B cell (primary cell): ENCODE measurements around the gene UNC5B. TPM values are rescaled to one million over a fixed set of nuclear protein-coding genes. Genes with fewer than 3 reads are reported as not detected.

ENCODE experiments used
- ATAC-seq: fragments of 200-7000 bp; cut with Tn5 transposase; one replicate; pipeline ENCODE4 v1.10.0; 2021; ENCODE audit warnings: low read depth, mild to moderate bottlenecking, moderate number of reproducible peaks, moderate library complexity
- CTCF ChIA-PET: fragments of 350-600 bp; sonication (Branson Sonifier 250); formaldehyde crosslinking; loops from one replicate; lab custom pipeline; 2021; ENCODE audit warnings: antibody characterized with exemption, inconsistent platforms; lab: Charles Lee
- POLR2A ChIA-PET: fragments of 350-600 bp; sonication (Branson Sonifier 250); formaldehyde crosslinking; loops from one replicate; lab custom pipeline; 2021; ENCODE audit warnings: antibody characterized with exemption; lab: Charles Lee
- DNase-seq: peaks from one replicate; pipeline ENCODE4 v3.0.0; 2013
- H2AFZ ChIP-seq: 2 replicates; pipeline ENCODE4 v1.6.1; 2012; ENCODE audit warnings: mild to moderate bottlenecking, low read depth, low read length; ENCODE audit not compliant: insufficient read depth, poor library complexity, severe bottlenecking
- H3K27ac ChIP-seq, 2 donors: 1 replicate in 1 of 2; 2 replicates in 1 of 2; pipeline ENCODE4 v1.5.1; 2012 to 2013; ENCODE audit warnings: low read length in 2 of 2, mild to moderate bottlenecking in 2 of 2, moderate library complexity in 1 of 2
- H3K27me3 ChIP-seq, 4 experiments: fragments of 200-600 bp in 1 of 4; sonication (generic) in 1 of 4; replicated peaks in 1 of 4; 1 replicate in 2 of 4; 2 replicates in 2 of 4; pipeline versions ENCODE4 v1.6.1 to v1.7.0; 2013 to 2016; ENCODE audit warnings: low read length in 3 of 4, mild to moderate bottlenecking in 2 of 4, mixed read lengths in 1 of 4, moderate library complexity in 1 of 4; ENCODE audit not compliant: insufficient read depth in 4 of 4, control insufficient read depth in 3 of 4; ENCODE audit errors: control extremely low read depth in 1 of 4
- H3K36me3 ChIP-seq, 2 experiments: replicated peaks in 1 of 2; 1 replicate in 1 of 2; 2 replicates in 1 of 2; pipeline versions ENCODE4 v1.6.1 to v1.7.1; 2013; ENCODE audit warnings: low read length in 1 of 2; ENCODE audit not compliant: insufficient read depth in 2 of 2, control insufficient read depth in 1 of 2; ENCODE audit errors: control extremely low read depth in 1 of 2, extremely low read depth in 1 of 2
- H3K4me1 ChIP-seq, 2 donors: fragments of 200-600 bp in 1 of 2; sonication (generic) in 1 of 2; 1 replicate in 1 of 2; 2 replicates in 1 of 2; pipeline versions ENCODE4 v1.5.1 to v1.6.1; 2013 to 2017; ENCODE audit warnings: low read length in 2 of 2; ENCODE audit not compliant: control insufficient read depth in 2 of 2, insufficient read depth in 2 of 2
- H3K4me2 ChIP-seq: replicated peaks from 2 replicates; pipeline ENCODE3; 2012; ENCODE audit warnings: mild to moderate bottlenecking, low read depth, low read length; ENCODE audit not compliant: poor library complexity, severe bottlenecking
- H3K4me3 ChIP-seq, 5 experiments: fragments of 200-600 bp in 1 of 5; sonication (generic) in 1 of 5; 1 replicate in 3 of 5; 2 replicates in 2 of 5; pipeline versions ENCODE4 v1.5.1 to v1.7.0; 2011 to 2016; ENCODE audit warnings: low read length in 4 of 5, mild to moderate bottlenecking in 4 of 5, low read depth in 2 of 5, control low read depth in 1 of 5, moderate library complexity in 1 of 5; ENCODE audit not compliant: insufficient read depth in 1 of 5; ENCODE audit errors: control extremely low read depth in 1 of 5, extremely low read depth in 1 of 5
- H3K79me2 ChIP-seq: fragments of 200-600 bp; sonication (generic); one replicate; pipeline ENCODE4 v1.6.0; 2016; ENCODE audit warnings: low read length; ENCODE audit not compliant: control insufficient read depth, insufficient read depth
- H3K9ac ChIP-seq: fragments of 200-600 bp; sonication (generic); 2 replicates; pipeline ENCODE4 v1.6.1; 2017; ENCODE audit warnings: mild to moderate bottlenecking, low read length, moderate library complexity
- H3K9me3 ChIP-seq, 3 donors: one replicate each; pipeline versions ENCODE4 v1.6.1 to v1.7.1; 2013; ENCODE audit warnings: low read length in 2 of 3; ENCODE audit not compliant: control insufficient read depth in 2 of 3, insufficient read depth in 1 of 3; ENCODE audit errors: control extremely low read depth in 1 of 3
- H4K20me1 ChIP-seq: 2 replicates; pipeline ENCODE4 v1.6.0; 2012; ENCODE audit warnings: mild to moderate bottlenecking, low read length; ENCODE audit not compliant: insufficient read depth, control insufficient read depth, poor library complexity, severe bottlenecking
- H3K27ac Mint-ChIP-seq: one replicate; pipeline ENCODE4 v1.8.0; 2021; ENCODE audit warnings: mixed read lengths
- H3K27me3 Mint-ChIP-seq: one replicate; pipeline ENCODE4 v1.8.0; 2021; ENCODE audit warnings: mixed read lengths
- H3K4me1 Mint-ChIP-seq: one replicate; pipeline ENCODE4 v1.8.0; 2021; ENCODE audit warnings: mixed read lengths
- H3K4me3 Mint-ChIP-seq: one replicate; pipeline ENCODE4 v1.8.0; 2021; ENCODE audit warnings: mixed read lengths
- H3K9me3 Mint-ChIP-seq: one replicate; pipeline ENCODE4 v1.8.0; 2022; ENCODE audit warnings: mixed read lengths; ENCODE audit not compliant: insufficient read depth
- CTCF ChIP-seq: fragments of 200-600 bp; IDR thresholded peaks from one replicate; pipeline ENCODE4 v1.8.0; 2022; ENCODE audit warnings: antibody characterized with exemption, mild to moderate bottlenecking
- EZH2 ChIP-seq: IDR thresholded peaks from 2 replicates; pipeline ENCODE4 v1.6.1; 2012; ENCODE audit warnings: borderline replicate concordance, low read depth, mild to moderate bottlenecking, moderate library complexity, low read length; ENCODE audit not compliant: insufficient read depth, poor library complexity, severe bottlenecking
- WGBS: methylation state at CpG from one replicate; pipeline ENCODE4 v1.1.5; 2013; ENCODE audit warnings: missing lambda C conversion rate; ENCODE audit not compliant: insufficient coverage; 5-methylcytosine and 5-hydroxymethylcytosine counted together
- intact Hi-C: fragments of 100-400 bp; cut with micrococcal nuclease; formaldehyde crosslinking; loops from one replicate; pipeline ENCODE4 v1.10.0; 2022
- polyA plus RNA-seq: library from polyadenylated mRNA; depleted of rRNA; stranded (reverse); fragments of >200 nt; gene quantifications from 2 replicates; pipeline ENCODE4 v1.2.3, GENCODE V29; 2012
- total RNA-seq, 2 donors: library from RNA; stranded (reverse); fragments of 120-200 nt in 1 of 2; gene quantifications; 1 replicate in 1 of 2; 2 replicates in 1 of 2; pipeline versions ENCODE4 v1.2.3 to v1.2.4, GENCODE V29; 2013 to 2022

Gene UNC5B
- total and polyA plus RNA-seq, 2 donors (not counting 1 experiment from before 2014, with no cell fraction given) = not detected

DNA sequence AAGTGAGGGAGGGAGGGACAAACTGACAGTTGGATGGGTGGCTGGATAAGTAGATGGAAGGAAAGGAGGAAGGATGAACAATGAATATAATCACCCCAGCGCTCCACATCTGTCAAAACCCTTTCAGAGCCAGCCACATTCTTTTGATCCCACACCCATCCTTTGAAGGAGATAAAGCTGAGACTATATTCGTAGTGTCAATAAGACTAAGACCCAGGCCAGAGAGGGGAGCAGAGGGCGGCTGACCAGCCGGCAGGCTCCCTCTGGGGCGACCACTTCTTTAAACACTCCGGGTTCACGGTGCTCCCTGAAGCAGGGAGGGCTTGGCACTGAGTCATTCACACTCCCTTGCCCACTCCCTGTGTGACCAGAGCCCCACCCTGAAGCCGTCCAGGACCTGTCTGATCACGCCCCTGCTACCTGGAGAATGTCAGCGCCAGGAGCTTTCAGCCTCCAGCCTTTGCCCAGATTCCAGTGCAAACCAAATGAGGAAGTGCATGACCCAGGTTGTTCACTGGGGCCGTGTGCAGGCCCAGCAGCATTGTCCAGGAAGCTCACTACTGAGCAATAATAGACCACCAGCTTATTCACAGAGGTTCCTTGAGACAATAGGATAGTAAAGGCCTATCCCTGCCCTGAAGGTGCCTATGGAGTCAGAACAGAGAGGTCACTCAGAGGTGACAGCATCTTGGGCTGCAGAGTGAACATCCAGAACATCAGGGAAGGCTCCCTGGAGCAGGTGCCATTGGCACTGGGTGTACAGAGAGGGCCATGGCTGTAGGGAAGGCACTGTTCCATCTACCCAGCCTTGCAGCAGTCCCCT is 34.4 kb downstream of the UNC5B start:
- no peak overlapping the region for H3K4me2 ChIP-seq
- H3K4me1 Mint-ChIP-seq = no peaks in the 10 kb centered on the region
- ChIA-PET POLR2A (no interaction called here), CTCF (no interaction called here)
- no peak overlapping the region for H2AFZ ChIP-seq
- H3K4me3 ChIP-seq = no peak overlapping the region
- no peaks in the 10 kb centered on the region for H3K4me1 ChIP-seq
- H3K9me3 ChIP-seq = no peaks in the 10 kb centered on the region
- ATAC-seq = no peak
- intact Hi-C loops = no loop called here
- no peak overlapping the region for H3K9ac ChIP-seq
- H3K36me3 ChIP-seq = no peaks in the 10 kb centered on the region
- no peak overlapping the region for H3K27ac ChIP-seq
- H3K27me3 ChIP-seq = peaks cover 0 to 8% (median 3%) of the 10 kb centered on the region in 4 experiments
- H3K4me3 Mint-ChIP-seq = no peak overlapping the region
- 77% methylated on average over 10 of the region's 11 CpGs for whole genome bisulfite sequencing
- DNase-seq = no peak
- no peak for TF ChIP-seq EZH2
- no peak for TF ChIP-seq CTCF
- H3K9me3 Mint-ChIP-seq = no peaks in the 10 kb centered on the region
- H3K27me3 Mint-ChIP-seq = peaks cover 32% of the 10 kb centered on the region
- no peaks in the 10 kb centered on the region for H4K20me1 ChIP-seq
- no peak overlapping the region for H3K27ac Mint-ChIP-seq
- H3K79me2 ChIP-seq = no peaks in the 10 kb centered on the region

- Mint-ChIP-seq H3K9me3 (no peaks in the 10 kb centered on the region), H3K4me3 (no peak overlapping the region), H3K27me3 (peaks cover 28% of the 10 kb centered on the region), H3K27ac (no peak overlapping the region), H3K4me1 (no peaks in the 10 kb centered on the region)
- DNase-seq = no peak
- intact Hi-C loops = no loop called here
- Histone ChIP-seq H3K4me2 (no peak overlapping the region), H2AFZ (no peak overlapping the region), H3K4me1 (no peaks in the 10 kb centered on the region), H3K9me3 (no peaks in the 10 kb centered on the region), H4K20me1 (no peaks in the 10 kb centered on the region), H3K4me3 (no peak overlapping the region), H3K27ac (no peak overlapping the region), H3K36me3 (no peaks in the 10 kb centered on the region), H3K27me3 (peaks cover 0 to 5% (median 3%) of the 10 kb centered on the region in 4 experiments), H3K9ac (no peak overlapping the region), H3K79me2 (no peaks in the 10 kb centered on the region)
- ChIA-PET CTCF (no interaction called here), POLR2A (no interaction called here)
- TF ChIP-seq EZH2 (no peak), CTCF (no peak)
- 90% methylated on average over 3 of the region's 4 CpGs for WGBS
- no peak for ATAC-seq
These were observed 35.0 kb downstream of the UNC5B start for GRCh38 chr10:71247414-71247705.
